ENCODE data around the gene ONECUT2. TPM values are rescaled to one million over a fixed set of nuclear protein-coding genes. Genes with fewer than 3 reads are reported as not detected.
A peak's percentile ranks its signal among the peaks of the same experiment; 100 is the strongest.
"Not testable (repeated sequence)": the region's sequence is repeated elsewhere in the genome, so short reads cannot be mapped to it uniquely, and the experiment has no call there.

The ONECUT2 gene
- total RNA-seq, result under 1 TPM in 1 of 2 donors, not detected in 1; 0.02 TPM

DNA sequence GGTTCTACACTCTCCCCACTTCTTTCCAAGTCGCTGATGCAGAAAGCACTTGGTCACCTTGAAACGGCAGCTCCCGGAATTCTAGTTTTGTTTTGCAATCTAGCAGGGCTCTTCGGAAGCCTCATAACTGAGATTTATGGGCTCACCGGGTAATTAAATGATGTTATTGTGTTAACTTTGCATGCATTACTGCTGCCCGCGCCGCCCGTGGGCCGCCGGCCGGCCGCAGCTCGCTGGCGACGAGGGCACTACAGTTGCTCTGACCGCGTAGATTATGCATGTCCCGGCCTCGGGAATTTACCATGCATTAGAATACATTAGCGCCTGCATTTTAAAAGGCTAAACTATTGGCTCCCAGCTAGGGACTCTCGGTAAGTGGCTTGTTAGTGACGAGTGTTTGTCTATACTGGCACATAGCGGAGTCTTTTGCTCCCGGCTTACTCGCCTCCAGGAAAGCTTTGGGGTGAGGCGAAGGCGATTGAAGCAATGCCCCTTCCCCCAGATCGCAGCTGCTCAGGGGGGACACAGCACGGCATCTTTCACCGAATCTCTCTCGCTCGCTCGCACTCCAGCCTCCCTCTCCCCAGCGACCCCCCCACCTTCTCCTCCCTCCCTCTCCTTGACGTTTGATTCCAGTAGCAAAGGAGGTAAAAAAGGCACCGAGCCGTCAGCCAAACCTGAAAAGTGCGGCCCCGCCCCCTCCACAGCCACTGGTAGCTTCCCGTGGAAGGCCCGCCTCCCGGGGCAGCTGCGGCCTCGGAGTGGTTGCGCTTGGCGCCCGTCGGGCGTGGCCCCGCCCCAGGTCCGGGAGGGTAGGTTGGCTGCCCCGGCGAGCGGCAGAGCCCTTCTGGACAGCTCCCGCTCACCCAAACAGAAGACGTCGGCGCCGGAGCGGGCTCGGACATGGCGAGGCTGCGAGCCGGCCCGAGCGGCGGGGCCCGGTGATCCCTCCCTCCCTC, at the start of gene ONECUT2:
ONECUT2 (plus strand) TSS at position 839 of the 959 bp plus-strand sequence. CDS start 343 bp downstream, outside the sequence.
- H3K9me3 Mint-ChIP-seq, result peaks cover 3 to 12% of the 10 kb centered on the region in 2 donors
- peaks cover 34 to 50% of the 10 kb centered on the region in 2 donors for H3K36me3 Mint-ChIP-seq
- peak in 1 of 2 donors; percentile 68 for DNase-seq (ENCODE audit: low spot score in 2 of 2)
- peak; percentile 64 to 84 for ATAC-seq
- H3K27ac Mint-ChIP-seq, result peak within 1 kb of the TSS in 1 of 2 donors; percentile 72

DNA sequence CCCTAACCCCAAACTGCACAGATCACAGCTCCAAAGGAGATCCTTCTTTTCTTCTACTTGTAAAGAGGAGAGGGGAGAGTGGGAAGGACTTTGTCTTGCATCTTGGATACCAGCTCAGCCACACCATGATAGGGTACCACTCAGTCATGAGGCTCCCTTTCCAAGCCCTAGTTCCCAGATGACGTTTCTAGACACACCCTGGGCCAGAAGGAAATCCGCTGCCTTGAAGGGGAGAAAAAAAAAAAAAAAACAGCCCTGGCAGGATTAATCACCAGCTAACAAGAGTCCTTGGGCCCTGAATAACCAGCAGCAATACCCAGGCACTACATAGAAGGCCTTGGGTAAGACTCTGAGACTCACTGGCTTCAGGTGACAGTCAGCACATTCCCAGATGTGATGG, 45.9 kb upstream of the ONECUT2 start:
- DNase-seq (ENCODE audit: low spot score in 2 of 2), result no peak
- peaks cover 0 to 6% of the 10 kb centered on the region in 2 donors for H3K9me3 Mint-ChIP-seq
- H3K36me3 Mint-ChIP-seq, result no peaks in the 10 kb centered on the region
- no peak overlapping the region for H3K27ac Mint-ChIP-seq
- ATAC-seq, result no peak

DNA sequence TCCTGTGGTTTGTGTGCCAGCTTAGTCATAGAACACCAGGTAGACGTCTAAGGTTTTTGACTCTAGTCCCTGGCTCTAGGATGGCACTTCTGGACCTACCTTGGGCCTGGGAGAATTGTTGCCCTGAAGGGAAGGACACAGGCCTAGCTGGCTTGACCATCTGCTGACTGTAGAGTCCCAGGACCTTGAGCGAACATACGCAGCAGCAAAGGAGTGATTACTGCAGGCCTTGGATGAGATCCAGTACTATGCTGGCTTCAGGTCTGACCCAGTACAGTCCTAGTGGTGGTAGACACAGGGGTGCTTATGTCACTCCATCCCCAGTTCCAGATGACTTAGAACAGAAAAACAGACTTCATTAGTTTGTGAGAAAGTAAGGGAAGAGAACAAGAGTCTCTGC, 45.1 kb upstream of the ONECUT2 start:
- H3K9me3 Mint-ChIP-seq, result peaks cover 0 to 6% of the 10 kb centered on the region in 2 donors
- no peak for ATAC-seq
- DNase-seq (ENCODE audit: low spot score in 2 of 2), result no peak
- no peak overlapping the region for H3K27ac Mint-ChIP-seq
- no peaks in the 10 kb centered on the region for H3K36me3 Mint-ChIP-seq

DNA sequence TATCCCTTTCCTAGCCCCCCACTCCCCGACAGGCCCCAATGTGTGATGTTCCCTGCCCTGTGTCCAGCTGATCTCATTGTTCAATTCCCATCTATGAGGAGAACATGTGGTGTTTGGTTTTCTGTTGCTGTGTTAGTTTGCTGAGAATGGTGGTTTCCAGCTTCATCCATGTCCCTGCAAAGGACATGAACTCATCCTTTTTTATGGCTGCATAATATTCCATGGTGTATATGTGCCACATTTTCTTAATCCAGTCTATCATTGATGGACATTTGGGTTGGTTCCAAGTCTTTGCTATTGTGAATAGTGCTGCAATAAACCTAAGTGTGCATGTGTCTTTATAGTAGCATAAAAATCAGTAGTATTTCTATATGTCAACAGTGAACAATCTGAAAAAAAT, 40.4 kb upstream of the ONECUT2 start:
- not testable (repeated sequence) for H3K36me3 Mint-ChIP-seq; ATAC-seq; DNase-seq (ENCODE audit: low spot score in 2 of 2); H3K27ac Mint-ChIP-seq
- peaks cover 5 to 11% of the 10 kb centered on the region in 2 donors for H3K9me3 Mint-ChIP-seq

DNA sequence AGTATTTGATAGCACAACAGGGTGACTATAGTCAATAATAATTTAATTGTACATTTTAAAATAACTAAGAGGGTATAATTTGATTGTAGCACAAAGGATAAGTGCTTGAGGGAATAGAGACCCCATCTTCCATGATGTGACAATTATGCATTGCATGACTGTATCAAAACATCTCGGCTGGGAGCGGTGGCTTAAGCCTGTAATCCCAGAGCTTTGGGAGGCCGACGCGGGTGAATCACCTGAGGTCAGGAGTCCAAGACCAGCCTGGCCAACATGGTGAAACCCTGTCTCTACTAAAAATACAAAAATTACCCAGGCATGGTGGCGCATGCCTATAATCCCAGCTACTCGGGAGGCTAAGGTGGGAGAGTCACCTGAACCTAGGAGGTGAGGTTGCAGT, 38.3 kb upstream of the ONECUT2 start:
- not testable (repeated sequence) for DNase-seq (ENCODE audit: low spot score in 2 of 2); ATAC-seq; H3K9me3 Mint-ChIP-seq; H3K27ac Mint-ChIP-seq; H3K36me3 Mint-ChIP-seq

DNA sequence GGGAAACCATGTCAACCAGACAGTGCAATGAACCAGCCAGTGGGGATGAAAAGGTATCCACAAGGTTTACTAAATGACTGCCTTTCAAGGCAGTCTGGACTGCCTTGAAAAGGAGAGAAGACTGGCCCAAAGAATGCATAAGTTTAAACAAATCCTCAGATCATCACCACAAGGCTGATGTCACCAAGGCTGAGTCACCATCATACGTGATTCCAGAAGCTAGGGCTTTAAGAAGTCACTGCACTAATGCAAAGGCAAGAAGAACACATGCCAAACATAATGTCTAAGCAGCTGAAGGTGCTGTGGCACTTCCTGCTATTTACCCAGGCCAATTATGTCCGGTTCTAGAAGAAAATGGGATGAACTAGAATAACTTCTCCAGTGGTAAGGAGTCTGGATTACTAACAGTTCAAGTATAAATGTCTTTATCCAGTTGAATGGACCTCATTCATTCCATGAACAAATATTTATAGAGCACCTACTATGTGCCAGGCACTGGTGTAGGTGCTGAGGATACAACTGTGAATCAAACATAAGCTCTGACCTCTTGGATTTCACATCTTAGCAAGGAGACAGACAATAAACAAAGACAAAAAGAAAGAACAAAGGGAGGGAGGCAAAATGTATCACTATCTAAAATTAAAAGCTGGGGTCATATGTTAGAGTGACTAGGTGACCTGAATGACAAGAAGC, 37.6 kb upstream of the ONECUT2 start:
- H3K27ac Mint-ChIP-seq, result no peak overlapping the region
- no peak for ATAC-seq
- H3K36me3 Mint-ChIP-seq, result no peaks in the 10 kb centered on the region
- no peak for DNase-seq (ENCODE audit: low spot score in 2 of 2)
- H3K9me3 Mint-ChIP-seq, result peaks cover 5 to 8% of the 10 kb centered on the region in 2 donors

DNA sequence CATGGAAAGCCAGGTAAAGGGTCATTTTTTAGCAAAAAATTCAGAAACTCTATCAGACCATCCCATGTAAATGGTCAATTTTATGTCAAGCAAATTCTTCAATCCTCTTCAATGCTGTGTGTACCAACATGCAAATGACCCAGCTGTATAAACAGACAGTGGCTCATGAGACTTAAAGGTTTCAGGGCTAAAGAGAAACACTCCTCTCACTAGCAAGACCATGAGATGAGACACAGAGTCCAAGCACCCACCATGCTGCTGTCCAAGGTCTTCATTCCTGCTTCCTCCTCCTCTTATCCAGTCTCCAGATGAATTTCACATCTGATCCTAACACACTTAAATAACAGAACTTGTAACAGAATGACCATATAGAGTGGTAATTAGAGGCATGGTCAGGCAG, 30.8 kb upstream of the ONECUT2 start:
- DNase-seq (ENCODE audit: low spot score in 2 of 2) (no peak), ATAC-seq (no peak)
- no peaks in the 10 kb centered on the region for H3K36me3 Mint-ChIP-seq
- no peak overlapping the region for H3K27ac Mint-ChIP-seq
- peaks cover 0 to 4% of the 10 kb centered on the region in 2 donors for H3K9me3 Mint-ChIP-seq

DNA sequence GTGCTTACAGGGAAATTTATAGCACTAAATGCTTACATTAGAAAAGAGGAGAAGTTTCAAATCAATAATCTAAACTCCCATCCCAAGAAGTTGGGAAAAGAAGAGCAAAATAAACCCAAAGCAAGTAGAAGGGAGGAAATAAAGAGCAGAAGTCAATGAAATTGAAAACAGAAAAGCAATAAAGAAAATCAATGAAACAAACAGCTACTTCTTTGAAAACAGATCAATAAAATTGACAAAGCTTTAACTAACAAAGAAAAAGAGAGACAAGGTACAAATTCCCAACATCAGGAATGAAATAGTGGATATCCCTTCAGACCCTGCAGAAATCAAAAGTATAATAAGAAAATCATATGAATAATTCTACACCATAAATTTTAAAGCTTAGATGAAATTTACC, 25.5 kb upstream of the ONECUT2 start:
- DNase-seq (ENCODE audit: low spot score in 2 of 2), result no peak
- no peaks in the 10 kb centered on the region for H3K36me3 Mint-ChIP-seq
- no peak overlapping the region for H3K27ac Mint-ChIP-seq
- H3K9me3 Mint-ChIP-seq, result peaks cover 0 to 4% of the 10 kb centered on the region in 2 donors
- ATAC-seq, result no peak

DNA sequence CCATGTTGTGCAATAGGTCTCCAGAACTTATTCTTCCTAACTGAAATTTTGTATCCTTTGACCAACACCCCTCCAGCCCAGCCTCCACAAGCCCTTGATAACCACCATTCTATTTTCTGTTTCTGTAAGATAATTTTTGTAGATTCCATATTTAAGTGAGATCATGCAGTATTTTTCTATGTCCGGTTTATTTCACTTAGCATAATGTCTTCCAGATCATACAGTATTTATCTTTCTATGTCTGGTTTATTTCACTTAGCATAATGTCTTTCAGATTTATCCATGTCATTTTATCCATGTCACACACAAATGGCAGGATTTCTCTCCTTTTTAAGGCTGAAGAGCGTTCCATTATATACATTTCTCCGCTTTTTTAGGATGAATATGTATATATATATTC, 24.4 kb upstream of the ONECUT2 start:
- Mint-ChIP-seq H3K36me3 (no peaks in the 10 kb centered on the region), H3K9me3 (peaks cover 4 to 7% of the 10 kb centered on the region in 2 donors), H3K27ac (no peak overlapping the region)
- ATAC-seq, result no peak
- DNase-seq (ENCODE audit: low spot score in 2 of 2), result no peak

DNA sequence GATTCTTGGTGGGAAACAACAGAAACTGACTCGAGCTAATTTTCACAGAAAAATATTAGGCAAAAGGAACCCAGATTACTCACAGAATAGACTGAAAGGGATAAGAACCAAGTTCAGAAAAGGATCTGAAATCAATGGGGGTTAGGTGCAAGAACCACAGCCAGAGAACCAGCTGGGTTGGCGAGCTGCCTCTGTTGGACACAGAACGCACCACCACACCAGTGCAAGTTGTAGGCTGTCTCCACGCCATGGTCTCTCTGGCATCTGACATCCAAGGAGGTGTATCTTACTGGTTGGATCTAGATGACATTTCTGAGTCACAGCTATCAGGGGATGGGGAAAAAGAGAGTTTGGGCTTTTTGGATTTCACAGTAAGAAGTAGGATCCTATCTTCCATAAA, 18.6 kb upstream of the ONECUT2 start:
- no peak for ATAC-seq
- DNase-seq (ENCODE audit: low spot score in 2 of 2), result no peak
- H3K9me3 Mint-ChIP-seq, result peaks cover 5 to 7% of the 10 kb centered on the region in 2 donors
- peaks cover 0 to 7% of the 10 kb centered on the region in 2 donors for H3K36me3 Mint-ChIP-seq
- H3K27ac Mint-ChIP-seq, result no peak overlapping the region

DNA sequence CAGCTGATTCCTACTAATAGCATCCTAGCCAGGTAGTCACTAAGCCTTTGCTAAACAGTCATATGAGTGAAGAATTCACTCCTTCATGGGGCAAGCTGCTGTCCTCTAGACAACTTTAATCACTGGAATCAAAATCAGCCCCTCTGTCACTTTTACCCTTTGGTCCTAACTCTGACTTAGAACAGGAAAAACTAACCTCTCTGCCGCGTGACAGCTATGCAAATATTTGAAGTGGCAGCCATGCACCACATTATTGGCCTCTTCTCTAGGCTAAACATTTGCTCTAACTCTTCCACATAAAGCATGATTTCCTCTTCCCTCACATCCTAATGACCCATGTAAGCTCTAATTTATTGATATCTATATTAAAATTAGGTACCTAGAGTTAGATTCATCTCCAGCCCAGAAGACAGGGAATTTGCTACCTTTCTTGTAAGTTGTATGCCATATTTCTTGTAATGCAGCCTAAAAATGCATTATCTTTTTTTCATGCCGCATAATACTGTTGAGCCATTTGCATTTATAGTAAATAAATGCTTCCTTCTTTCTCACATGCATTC, 12.8 kb upstream of the ONECUT2 start:
- Mint-ChIP-seq H3K27ac (no peak overlapping the region), H3K9me3 (peaks cover 0 to 11% of the 10 kb centered on the region in 2 donors), H3K36me3 (peaks cover 0 to 7% of the 10 kb centered on the region in 2 donors)
- DNase-seq (ENCODE audit: low spot score in 2 of 2) (no peak), ATAC-seq (no peak)

DNA sequence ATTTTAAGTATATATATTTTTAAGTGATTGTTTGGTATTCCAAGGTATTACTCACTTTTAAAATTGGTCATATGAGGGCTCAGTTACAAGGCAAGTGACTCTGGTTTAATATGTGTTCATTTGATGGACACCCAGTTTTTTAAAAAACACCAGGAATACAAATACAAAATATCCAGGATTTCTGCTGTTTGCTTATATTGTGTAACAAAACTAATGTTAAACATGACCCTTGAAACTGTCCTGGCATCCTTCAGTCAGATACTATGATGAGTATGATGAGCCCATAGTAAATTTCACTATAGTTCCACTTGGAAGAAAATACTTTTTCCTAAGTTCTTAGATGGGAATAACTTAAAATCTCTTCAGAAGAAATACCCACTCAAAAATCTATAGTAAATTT, 11.4 kb upstream of the ONECUT2 start:
- ATAC-seq (no peak), DNase-seq (ENCODE audit: low spot score in 2 of 2) (no peak)
- H3K27ac Mint-ChIP-seq, result no peak overlapping the region
- H3K9me3 Mint-ChIP-seq, result peaks cover 0 to 11% of the 10 kb centered on the region in 2 donors
- peaks cover under 1 to 8% of the 10 kb centered on the region in 2 donors for H3K36me3 Mint-ChIP-seq

DNA sequence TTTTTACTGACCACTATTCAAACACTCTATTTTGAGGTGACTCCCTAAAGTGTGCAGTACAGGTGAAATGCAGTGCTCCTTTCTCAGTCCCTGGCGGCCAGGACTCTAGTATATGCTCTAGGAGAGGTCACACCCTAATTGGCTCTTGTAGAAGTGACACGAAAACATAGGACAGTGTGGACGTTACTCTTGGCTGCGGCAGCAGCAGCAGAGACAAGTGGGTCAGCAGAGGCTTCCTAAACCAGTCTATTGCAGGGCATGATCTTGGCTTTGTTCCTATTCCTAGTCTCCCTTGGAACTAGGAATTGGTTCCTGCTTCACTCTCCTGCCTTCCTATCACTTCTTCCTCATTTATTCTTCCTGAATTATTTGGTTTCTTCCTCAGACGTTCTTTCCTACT, 10.1 kb upstream of the ONECUT2 start:
- ATAC-seq (no peak), DNase-seq (ENCODE audit: low spot score in 2 of 2) (no peak)
- H3K9me3 Mint-ChIP-seq, result peaks cover 3 to 11% of the 10 kb centered on the region in 2 donors
- peaks cover 13 to 19% of the 10 kb centered on the region in 2 donors for H3K36me3 Mint-ChIP-seq
- H3K27ac Mint-ChIP-seq, result no peak overlapping the region

DNA sequence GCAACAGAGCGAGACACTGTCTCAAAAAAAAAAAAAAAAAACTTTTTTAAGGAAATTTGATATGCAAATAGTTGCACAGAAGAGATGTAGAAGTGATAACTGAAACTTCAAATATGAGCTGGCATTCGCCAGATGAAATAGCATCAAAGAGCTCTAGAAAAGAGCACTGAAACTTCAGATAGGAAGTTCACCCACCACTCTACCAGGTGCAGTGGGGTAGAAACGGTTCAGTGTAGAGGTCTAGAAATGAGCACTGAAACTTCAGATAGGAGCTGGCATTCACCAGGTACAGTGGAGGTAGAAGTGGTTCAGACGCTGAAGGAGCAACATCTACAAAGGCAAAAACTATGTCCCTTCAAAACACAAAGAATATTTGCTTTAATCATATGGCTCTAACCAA, 9.0 kb upstream of the ONECUT2 start:
- Mint-ChIP-seq H3K9me3 (peaks cover 3 to 7% of the 10 kb centered on the region in 2 donors), H3K27ac (no peak overlapping the region), H3K36me3 (peaks cover 14% of the 10 kb centered on the region in 2 donors)
- ATAC-seq (peak; percentile 75 to 90), DNase-seq (ENCODE audit: low spot score in 2 of 2) (no peak)

DNA sequence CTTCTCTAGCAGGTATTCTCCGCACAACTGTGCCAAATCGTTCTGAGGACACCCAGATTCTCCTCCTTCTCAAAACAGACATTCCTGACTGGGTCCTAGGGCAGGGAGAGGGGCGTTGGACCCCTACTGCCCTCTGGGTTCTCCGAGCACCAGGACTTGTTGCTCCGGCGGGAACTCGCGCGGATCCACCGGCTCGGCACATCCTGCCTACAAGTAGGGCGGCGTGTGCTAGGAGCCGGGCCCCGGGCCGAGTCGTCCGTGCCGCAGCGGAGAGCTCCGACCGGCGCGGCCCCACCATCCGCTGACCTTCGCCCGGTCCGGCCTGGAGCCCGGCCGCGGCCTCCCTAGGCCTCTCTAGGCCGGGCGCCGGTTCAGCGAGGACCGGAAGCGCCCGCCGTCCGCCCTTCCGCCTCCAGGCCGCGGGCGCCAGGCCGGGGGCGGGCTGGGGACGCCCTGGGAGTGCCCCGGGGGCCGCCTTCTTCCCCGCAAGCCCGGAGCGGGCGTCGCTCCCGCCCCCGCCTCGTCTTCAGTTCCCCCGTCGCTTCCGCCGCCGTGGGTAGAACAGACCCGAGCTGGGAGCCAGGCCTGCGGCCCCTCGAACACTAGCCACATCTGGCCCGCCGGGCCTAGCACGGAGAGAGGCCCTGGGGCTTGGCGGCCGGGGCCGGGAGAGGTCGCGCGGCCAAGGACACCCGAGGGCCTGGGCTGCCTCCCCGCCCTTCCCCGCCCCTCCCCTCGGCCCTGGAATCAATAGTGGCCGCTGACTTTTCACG, 7.6 kb upstream of the ONECUT2 start:
- Mint-ChIP-seq H3K36me3 (peaks cover 19 to 24% of the 10 kb centered on the region in 2 donors), H3K9me3 (peaks cover 6 to 14% of the 10 kb centered on the region in 2 donors)
- peak in 1 of 2 donors; percentile 28 for ATAC-seq

More for the DNA sequence above, 7.6 kb upstream of the ONECUT2 start:
- DNase-seq (ENCODE audit: low spot score in 2 of 2), result no peak
- H3K27ac Mint-ChIP-seq, result peak overlapping the region in 1 of 2 donors; percentile 55

Data from activated naive CD4-positive, alpha-beta T cell treated with anti-CD3 and anti-CD28 coated beads, Interleukin-2, amount 50 U/mL, for 72 hours (primary cell).